Medulla oblongata (tissue), 1 donor: ENCODE results near the gene BCS1L.

Source experiments
- DNase-seq: peaks from one replicate; pipeline ENCODE4 v3.0.0-alpha.2; 2015; ENCODE audit errors: extremely low spot score

BCS1L gene

DNA sequence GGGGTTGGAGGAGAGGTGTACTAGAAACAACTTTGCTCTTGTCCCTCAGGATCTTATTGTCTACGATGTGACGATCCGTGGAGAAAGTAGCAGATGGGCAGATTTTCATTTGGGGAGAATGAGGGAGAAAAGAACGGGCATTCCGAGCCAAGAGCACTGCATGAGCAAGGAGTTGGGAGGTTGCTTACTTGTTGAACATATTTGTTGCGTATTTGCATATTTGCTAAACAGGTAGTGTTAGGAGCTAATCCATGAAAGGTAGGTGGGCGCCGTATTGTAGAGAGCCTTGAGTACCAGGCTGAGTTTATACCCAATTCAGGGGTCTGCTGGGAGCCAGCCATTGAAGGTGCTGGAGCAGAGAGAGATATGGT, 490 bp downstream of the BCS1L start:
- no peak for DNase-seq

DNA sequence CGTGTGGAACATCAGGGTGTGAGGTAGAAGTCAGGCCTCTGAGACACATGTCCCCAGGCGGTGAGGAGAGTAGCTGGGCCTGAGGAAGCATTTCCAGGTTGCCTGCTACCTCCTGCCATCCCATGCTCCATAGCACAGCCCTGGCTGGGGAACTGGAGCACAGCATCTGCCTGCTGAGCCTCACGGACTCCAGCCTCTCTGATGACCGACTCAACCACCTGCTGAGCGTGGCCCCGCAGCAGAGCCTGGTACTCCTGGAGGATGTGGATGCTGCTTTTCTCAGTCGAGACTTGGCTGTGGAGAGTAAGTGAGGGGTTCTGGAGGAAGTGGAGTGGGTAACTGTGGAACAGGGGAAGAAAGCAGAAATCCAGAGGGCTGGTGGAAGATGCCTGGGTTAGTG, 2.9 kb downstream of the BCS1L start:
- no peak for DNase-seq

DNA sequence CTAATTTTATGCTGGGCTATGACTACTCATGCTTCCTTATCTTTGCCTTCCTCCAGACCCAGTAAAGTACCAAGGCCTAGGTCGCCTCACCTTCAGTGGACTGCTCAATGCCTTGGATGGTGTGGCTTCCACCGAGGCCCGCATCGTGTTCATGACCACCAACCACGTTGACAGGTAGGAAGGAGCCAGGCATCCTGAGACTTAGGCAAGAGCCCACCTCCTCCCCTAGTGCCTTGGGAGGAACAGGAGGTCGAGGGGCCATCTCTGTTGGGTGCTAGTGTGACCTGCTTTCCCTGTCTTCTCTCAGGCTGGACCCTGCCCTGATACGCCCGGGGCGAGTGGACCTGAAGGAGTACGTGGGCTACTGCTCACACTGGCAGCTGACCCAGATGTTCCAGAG, 3.3 kb downstream of the BCS1L start:
- no peak for DNase-seq

DNA sequence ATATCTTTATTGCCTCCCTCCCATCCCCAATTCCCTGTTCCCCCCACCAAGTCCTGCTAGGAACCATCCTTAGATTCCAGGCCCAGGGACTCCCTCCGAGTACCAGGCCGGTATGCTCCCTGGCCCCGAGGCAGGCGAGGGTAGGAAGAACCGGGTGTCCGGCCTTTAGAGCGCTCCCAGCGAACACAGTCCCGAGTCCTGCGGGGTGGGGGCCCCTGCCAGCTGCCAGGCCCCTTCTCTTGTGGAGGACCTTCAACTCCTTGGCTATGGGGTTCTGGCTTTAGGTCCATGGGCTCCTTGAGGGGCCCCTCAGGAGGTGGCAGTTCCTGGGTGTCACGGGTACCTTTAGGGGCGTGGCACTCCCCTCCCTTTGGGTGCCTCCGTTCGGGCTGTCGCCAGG, 4.4 kb downstream of the BCS1L start:
- no peak for DNase-seq

DNA sequence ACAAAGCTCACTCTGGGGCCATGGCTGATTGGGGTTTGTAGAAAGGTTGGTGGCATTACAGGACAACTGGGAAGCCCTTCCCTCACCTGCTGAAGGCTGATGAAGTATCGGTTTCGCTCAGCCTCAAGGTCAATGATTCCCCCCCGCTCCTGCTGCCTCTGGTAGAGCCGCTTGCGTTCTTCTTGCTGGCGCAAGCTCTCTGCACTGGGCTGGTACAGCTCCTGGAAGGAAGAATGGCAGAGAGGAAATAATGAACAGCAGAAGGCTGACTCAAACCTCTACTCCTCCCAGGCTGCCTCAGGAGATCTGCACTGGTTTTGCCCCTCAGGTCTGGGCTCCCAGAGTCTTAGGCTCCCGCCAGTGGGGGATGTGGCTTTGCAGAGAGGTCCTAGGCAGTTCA, 5.2 kb downstream of the BCS1L start:
- no peak for DNase-seq

DNA sequence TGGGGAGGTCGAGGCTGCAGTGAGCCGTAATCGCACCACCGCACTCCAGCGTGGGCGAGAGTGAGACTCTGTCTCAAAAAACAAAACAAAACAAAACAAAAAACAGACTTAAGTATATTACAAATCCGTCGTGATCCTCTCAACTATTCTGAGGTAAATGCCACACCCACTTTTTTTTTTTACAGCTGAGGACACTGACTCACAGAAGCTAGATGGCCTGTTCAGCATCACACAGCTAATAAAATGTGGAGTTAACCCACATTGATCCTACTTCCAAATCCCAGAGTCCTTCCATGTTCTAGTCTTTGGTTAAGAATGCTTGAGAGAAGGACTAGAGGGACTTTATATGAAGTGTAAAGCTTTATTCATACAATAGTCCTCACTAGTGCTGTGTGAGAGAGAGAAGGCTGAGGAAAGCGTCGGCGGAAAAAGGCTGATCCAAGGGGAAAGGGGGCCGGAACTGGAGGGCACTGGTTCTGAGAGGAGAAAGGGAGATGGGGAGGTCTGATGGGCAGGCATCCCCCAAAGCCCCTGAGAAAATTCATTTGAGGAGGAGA, 11.7 kb downstream of the BCS1L start:
- no peak for DNase-seq

DNA sequence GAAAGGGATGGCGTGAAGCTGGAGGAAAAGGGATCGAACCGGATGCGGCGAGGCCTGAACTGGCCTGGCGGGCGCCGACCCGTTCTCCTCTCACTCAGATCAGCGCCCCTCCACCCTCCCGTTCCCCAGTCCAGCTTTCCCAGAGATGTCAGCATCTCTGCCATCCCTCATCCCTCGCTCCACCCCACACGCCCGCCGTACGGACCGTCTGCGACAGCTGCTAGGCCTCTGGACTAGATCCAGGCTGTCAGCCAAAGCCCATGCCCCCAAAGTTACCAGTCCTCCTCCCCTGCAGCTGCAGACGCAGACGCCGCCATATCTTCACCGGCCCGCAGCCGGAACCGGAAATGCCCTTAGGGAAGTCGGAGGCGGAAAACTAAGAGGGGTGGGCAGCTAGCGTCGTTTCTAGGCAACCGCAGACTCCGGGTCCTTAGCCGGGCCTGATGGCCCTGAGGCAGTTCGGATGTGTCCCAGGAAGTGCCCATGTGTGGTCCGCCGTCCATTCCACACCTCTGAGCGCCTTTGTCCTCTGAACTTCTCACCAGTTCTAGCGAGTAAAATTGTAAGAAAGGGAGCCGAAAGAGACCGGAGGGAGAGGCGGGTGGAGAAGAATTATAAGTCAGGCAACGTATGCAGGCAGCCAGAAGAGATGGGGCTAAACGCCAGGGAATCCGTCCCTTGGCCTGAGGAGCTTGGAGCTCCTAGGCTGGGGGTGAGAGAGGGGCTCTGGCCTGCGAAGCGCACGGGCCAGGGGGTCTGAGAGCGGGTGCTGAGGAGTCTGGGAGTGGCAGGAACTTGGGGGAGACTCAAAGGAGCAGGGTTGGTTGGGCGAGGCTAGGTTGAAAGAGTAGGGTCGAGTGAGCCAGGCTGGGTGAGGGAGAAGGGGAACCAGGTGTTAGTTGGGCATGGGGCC, 12.4 kb downstream of the BCS1L start, which contains the start of the genes RNF25 and STK36:
Gene RNF25, minus strand, starts transcription at position 349 of the 913 bp plus-strand sequence. Its CDS starts 32 bp downstream, at position 317.
Gene STK36, plus strand, starts transcription at position 433 of the 913 bp plus-strand sequence. CDS start 744 bp downstream, outside the sequence.
- peak; percentile 92 for DNase-seq

DNA sequence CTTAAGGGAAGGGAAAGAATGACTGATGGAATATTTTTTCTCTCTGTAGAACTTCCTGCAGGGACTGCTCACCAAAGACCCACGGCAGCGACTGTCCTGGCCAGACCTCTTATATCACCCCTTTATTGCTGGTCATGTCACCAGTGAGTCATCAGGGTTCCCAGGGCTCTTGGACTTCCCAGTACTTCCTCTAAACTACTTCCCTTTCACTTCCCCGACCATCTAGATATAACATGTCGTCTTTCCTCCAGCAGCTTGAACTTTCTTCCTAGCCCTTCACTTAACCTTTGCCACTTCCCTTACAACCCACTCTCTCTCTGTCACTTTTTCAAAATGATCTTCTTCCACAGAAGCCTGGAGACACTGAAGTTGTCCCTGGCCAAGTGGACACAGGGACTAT, 19.6 kb downstream of the BCS1L start:
- no peak for DNase-seq

DNA sequence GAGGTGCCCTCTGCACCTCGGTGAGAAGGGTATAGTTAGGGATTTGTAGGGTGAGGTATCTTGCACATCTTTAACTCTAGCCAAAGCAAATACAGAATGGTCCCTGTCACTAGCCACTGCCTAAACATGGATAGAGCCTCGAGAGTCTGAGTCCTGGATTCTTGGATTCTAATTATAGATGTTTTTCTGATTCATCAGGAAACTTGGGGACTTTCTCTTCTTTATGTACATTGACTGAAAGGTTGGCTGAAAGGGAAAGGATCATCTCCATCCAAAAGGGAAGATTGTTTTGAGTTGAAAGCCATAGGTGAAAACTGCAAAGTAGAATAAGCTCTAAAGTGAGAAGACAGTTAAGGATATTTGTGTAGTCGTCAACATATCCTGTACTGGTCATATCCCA, 20.6 kb downstream of the BCS1L start:
- DNase-seq: no peak

DNA sequence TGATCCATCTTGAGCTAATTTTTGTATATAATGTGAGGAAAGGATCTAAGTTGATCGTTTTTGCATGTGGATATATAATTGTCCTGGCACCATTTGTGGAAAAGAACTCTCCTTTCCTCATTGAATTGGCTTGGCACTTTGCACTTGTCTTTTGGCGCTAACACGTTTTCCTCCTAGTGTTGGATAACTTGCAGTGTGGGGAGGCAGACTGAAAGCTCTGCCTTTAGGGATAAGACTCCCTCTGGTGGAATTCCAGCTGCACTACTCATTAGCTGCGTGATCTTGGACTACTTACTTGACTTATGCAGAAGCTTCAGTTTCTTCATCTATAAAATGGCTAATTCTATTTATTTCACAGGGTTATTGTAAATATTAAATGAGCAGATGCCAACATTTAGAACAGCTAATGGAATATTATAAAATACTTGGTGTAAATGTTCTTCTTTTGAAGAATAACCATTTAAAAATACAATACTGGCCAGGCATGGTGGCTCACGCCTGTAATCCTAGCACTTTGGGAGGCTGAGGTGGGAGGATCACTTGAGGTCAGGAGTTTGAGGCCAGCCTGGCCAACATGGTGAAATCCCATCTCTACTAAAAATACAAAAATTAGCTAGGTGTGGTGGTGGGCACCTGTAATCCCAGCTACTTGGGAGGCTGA, 28.0 kb downstream of the BCS1L start:
- peak; percentile 90 for DNase-seq

DNA sequence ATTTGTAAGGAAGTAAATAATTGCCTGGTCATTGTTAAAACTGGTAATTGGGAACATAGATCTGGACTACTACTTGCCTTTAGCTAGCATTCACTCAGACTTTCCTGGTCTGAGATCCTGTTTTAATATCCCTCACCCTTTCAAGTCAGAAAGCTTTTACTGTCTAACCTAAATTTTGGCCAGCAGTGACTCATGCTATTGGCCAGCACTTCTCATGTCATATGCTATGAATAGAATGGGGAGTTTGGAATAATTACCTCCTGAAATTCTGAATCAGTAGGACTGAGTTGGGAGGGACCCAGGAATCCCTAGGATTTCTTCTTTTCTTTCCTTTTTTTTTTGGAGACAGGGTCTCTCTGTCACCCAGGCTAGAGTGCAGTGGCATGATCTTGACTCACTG, 31.8 kb downstream of the BCS1L start:
- DNase-seq: no peak

DNA sequence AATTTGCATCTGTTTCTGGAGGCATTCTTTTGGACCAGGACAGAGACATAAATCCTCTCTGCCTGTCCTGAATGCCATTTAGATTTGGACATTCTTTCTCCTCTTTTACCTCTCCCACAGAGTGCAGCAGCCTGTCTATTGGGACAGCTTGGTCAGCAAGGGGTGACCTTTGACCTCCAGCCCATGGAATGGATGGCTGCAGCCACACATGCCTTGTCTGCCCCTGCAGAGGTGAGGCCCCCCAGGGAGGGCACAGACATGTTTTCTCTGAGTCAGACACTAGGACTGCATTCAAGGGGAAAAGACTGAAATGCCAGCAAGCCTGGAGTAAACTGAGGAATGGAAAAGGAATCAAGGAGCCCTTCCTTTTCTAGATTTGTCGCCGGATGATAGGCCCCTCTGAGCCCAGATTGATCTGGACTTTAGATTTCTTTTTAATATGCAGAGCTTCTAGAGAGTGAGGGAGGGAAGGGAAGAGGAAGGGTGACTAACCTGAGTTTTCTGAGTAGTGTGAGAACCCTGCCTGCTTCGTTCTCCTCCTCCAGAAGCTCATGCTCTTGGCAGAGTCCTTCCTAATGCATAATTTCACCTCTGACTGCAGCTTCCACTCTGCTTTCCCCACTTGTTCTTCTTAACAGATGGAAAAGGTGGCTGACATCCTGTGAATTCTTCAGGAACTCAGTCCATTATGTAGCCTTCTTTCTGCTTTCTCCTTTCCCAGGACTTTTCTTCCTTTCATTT, 35.1 kb downstream of the BCS1L start:
- DNase-seq: no peak

DNA sequence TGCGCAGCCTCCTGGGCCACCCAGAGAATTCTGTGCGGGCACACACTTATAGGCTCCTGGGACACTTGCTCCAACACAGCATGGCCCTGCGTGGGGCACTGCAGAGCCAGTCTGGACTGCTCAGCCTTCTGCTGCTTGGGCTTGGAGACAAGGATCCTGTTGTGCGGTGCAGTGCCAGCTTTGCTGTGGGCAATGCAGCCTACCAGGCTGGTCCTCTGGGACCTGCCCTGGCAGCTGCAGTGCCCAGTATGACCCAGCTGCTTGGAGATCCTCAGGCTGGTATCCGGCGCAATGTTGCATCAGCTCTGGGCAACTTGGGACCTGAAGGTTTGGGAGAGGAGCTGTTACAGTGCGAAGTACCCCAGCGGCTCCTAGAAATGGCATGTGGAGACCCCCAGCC, 39.4 kb downstream of the BCS1L start:
- no peak for DNase-seq

DNA sequence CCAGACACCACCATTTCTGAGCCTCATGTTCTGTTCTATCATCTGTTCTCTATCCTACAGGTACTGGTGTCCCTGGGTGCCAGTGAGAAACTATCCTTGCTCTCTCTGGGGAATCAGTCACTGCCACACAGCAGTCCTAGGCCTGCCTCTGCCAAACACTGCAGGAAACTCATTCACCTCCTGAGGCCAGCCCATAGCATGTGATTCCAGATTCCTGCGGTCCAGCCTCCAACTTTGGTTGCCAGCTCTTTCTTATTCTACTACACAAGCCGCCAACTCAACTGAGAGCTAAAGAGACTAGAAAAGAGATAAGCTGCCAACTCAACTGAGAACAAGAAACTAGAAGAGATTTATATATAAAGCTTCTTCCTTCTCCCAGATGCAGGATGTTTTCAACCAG, 42.3 kb downstream of the BCS1L start:
- peak; percentile 52 for DNase-seq

DNA sequence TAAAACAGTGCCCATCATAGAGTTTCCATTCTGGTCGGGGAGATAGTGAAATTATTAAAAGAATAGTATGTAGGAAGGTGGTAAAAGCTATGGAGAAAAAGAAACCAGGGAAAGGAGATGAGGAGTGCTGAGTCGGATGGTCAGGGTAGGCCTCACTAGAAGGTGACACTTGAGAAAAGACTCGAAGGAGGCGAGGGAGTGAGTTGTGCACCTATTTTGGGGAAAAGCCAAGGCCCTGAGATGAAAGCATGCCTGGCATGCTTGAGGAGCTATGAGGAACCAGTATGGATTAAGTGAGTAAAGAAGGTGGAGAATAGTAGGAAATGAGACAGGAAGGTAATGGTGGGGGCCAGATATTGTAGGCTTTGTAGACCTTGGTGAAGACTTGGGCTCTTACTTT, 43.9 kb downstream of the BCS1L start:
- DNase-seq: no peak

DNA sequence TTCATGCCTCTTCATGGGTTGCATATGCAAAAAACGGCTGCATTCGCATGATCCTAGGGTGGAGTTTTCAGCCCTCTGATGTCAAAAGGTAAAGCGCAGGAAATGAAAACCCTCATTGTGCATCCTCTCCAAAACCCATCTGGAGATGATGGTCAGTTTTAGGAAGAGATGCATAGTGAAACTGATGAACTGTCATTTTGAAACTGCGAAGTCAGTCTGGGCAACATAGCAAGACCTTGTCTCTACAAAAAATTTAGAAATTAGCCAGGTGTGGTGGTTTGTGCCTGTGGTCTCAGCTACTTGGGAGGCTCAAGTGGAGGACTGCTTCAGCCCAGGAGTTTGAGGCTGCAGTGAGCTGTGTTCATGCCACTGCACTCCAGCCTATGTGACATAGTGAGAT, 48.6 kb downstream of the BCS1L start:
- no peak for DNase-seq

DNA sequence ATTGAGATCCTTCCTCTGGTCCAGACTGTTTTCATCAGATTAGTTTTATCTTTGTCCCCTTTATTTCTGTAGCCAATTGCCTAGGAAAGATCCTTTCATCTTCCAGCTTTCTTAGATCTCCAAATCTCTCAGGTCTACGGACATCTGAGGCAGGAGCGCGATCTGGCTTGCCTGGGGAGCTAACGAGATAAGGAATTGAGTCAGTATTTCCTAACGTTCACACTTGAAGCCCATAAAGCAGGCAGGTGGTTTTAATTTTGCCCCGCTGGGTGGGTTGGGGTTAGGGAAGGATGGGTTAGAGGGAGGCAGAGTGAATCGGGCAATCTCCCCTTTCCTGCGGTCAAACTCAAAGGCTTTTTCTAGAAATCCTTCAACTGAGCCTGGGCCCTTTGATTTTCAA, 50.4 kb downstream of the BCS1L start:
- no peak for DNase-seq

DNA sequence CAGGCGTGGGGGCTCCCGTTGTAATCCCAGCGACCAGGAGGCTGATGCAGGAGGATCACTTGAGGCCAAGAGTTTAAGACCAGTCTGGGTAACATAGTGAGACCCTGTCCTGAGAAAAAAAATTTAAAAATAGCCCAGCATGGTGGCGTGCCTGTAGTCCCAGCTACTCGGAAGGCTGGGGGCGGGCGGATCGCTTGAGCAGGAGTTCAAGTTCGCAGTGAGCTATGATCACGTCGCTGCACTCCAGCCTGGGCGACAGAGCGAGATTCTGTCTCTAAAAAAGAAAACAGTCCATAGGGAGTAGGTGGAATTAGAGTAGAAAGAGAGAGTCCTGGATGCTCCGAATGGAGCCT, 50.8 kb downstream of the BCS1L start:
- no peak for DNase-seq

DNA sequence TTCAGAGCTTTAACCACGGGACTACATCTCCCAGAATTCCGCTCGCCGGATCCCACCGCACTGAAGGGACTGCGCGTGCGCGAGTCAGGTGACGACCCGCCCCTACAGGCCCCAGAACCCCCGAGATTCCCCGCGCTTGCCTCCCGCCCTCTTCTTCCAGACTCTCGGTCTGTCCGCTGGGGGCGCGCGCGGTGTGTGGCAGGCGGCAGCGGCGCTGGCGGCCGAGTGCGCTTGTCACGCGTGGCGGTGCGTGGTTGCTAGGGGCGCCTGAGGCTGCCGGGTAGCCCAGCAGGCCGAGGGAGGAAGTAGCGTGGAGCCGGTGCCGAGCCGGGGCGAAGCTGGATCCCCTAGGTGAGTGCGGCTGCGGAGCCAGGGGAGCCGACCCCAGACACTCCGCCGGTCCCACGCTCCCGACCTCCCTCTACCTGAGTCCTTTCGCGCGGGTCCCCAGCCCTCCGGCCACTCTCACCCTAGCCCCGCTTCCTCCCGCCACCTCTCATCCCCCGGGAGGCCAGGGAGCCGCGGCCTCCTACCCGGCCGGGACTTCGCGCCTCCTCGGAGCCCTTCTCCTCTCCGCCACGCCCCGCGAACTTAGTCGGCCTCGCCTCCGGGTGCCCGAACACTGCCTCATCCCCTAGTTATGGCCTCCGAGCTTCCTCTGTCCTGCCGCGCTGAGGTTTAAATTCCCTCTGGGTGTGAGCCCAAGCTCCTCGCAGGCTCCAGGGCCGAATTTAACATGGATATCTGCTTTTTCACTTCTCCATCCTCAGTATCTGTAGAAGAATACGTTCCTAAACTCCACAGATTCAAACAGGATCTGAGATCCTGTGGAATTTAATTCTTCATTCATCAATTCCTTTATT, 51.4 kb downstream of the BCS1L start, which contains the start of gene TTLL4:
Gene TTLL4, plus strand, starts transcription at position 149 of the 863 bp plus-strand sequence. CDS start 26,842 bp downstream, outside the sequence.
- peak; percentile 99 for DNase-seq

DNA sequence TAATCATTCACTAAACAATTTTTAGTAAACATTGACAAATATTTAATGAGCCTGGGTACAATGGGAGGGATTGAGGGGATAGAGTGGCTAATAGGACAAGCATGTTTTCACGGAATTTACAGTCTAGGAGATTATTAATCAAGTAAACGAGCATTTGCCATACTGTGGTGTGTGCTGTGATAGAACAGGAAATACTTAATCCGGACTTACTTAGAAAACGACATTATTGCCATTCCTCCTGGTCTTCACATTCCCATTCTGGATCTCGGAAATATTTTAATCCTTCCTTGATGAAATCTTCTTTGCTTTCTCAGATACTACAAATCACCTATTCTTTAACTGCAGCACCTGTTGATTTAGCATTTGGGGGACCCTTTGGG, 52.1 kb downstream of the BCS1L start:
- DNase-seq: peak; percentile 46
